OCI-LY1 (cell line): Measurements from ENCODE around the gene CLBA1.
"Not testable (repeated sequence)": the region's sequence is repeated elsewhere in the genome, so short reads cannot be mapped to it uniquely, and the experiment has no call there.

Experiments
- H2AFZ ChIP-seq: fragments of 200-600 bp; sonication (generic), shearing (Covaris generic); 2 replicates; pipeline ENCODE4 v1.6.0; 2014; ENCODE audit warnings: antibody characterized with exemption, mild to moderate bottlenecking, low read length
- H3F3A ChIP-seq: fragments of 200-600 bp; sonication (generic), shearing (Covaris generic); 2 replicates; pipeline ENCODE4 v1.6.0; 2014; ENCODE audit warnings: mild to moderate bottlenecking, antibody characterized with exemption, low read length, moderate library complexity; ENCODE audit not compliant: insufficient read depth
- H3K27ac ChIP-seq: fragments of 200-600 bp; sonication (generic); 2 replicates; pipeline ENCODE4 v1.5.1; 2014; ENCODE audit warnings: low read length, mixed run types, mild to moderate bottlenecking, low read depth; ENCODE audit not compliant: poor library complexity, severe bottlenecking
- H3K27me3 ChIP-seq: fragments of 200-600 bp; sonication (generic); 2 replicates; pipeline ENCODE4 v1.6.0; 2014; ENCODE audit warnings: antibody characterized with exemption, mild to moderate bottlenecking, low read length, moderate library complexity; ENCODE audit not compliant: insufficient read depth
- H3K36me3 ChIP-seq: fragments of 200-600 bp; sonication (generic); 2 replicates; pipeline ENCODE4 v1.6.1; 2014; ENCODE audit warnings: mild to moderate bottlenecking, antibody characterized with exemption, low read length, moderate library complexity, mixed read lengths; ENCODE audit not compliant: insufficient read depth
- H3K4me1 ChIP-seq: fragments of 200-600 bp; sonication (generic); 2 replicates; pipeline ENCODE4 v1.5.1; 2014; ENCODE audit warnings: mild to moderate bottlenecking, low read length, moderate library complexity; ENCODE audit not compliant: insufficient read depth, severe bottlenecking
- H3K4me2 ChIP-seq: fragments of 200-600 bp; sonication (generic), shearing (Covaris generic); 2 replicates; pipeline ENCODE4 v1.6.1; 2014; ENCODE audit warnings: low read length
- H3K4me3 ChIP-seq: fragments of 200-600 bp; sonication (generic); 2 replicates; pipeline ENCODE4 v1.5.1; 2014; ENCODE audit warnings: low read length, low read depth, mild to moderate bottlenecking, mixed read lengths; ENCODE audit not compliant: poor library complexity, severe bottlenecking
- H3K79me2 ChIP-seq: fragments of 200-600 bp; shearing (Covaris generic); 2 replicates; pipeline ENCODE4 v1.6.1; 2016; ENCODE audit warnings: mixed run types, low read length, mixed read lengths; ENCODE audit not compliant: insufficient read depth
- H3K9ac ChIP-seq: fragments of 200-600 bp; sonication (generic), shearing (Covaris generic); 2 replicates; pipeline ENCODE4 v1.6.1; 2014; ENCODE audit warnings: mild to moderate bottlenecking, low read length, mixed read lengths
- H3K9me2 ChIP-seq: fragments of 200-600 bp; sonication (generic), shearing (Covaris generic); 2 replicates; pipeline ENCODE4 v1.6.1; 2014; ENCODE audit warnings: low read depth, mild to moderate bottlenecking, low read length, mixed read lengths
- H3K9me3 ChIP-seq: fragments of 200-600 bp; shearing (Covaris generic); 2 replicates; pipeline ENCODE4 v1.6.1; 2014; ENCODE audit warnings: low read length, mixed read lengths
- H4K20me1 ChIP-seq: fragments of 200-600 bp; sonication (generic), shearing (Covaris generic); 2 replicates; pipeline ENCODE4 v1.6.0; 2016; ENCODE audit warnings: mild to moderate bottlenecking, low read length; ENCODE audit not compliant: insufficient read depth
- EZH2 ChIP-seq: fragments of 200-600 bp; sonication (generic), shearing (Covaris generic); IDR thresholded peaks from 2 replicates; pipeline ENCODE4 v1.8.0; 2017; ENCODE audit warnings: borderline replicate concordance, mixed run types, mild to moderate bottlenecking, antibody characterized with exemption, low read length, moderate library complexity, mixed read lengths
- TF ChIP-seq, protein P1 (sequence below): fragments of 200-600 bp; sonication (generic), shearing (Covaris generic); IDR thresholded peaks from 2 replicates; pipeline ENCODE4 v1.5.1; 2017; ENCODE audit warnings: mild to moderate bottlenecking, antibody characterized with exemption, low read length, moderate library complexity, mixed read lengths

Gene CLBA1

DNA sequence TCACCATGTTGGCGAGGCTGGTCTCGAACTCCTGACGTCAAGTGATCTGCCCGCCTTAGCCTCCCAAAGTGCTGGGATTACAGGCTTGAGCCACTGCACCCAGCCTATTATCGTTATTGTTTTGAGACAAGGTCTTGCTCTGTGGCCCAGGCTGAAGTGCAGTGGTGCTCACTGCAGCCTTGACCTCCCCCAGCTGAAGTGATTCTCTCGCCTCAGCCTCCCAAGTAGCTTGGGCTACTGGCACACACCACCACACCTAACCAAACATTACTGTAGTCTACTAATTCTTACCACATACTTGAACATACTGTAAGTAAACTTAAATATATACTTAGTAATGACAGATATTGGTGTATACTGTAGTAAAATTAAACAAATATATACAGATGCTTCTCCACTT, 39.8 kb downstream of the CLBA1 start:
- no peak overlapping the region for H3K27ac ChIP-seq
- H3K9me3 ChIP-seq, result no peaks in the 10 kb centered on the region
- H3K79me2 ChIP-seq, result peaks cover under 1% of the 10 kb centered on the region; the same call in 1 of the 2 replicates
- H3K4me2 ChIP-seq, result no peak overlapping the region
- H3K9ac ChIP-seq, result no peak overlapping the region
- H2AFZ ChIP-seq, result no peak overlapping the region
- H3K4me3 ChIP-seq, result no peak overlapping the region
- H3K27me3 ChIP-seq, result 0 out of 2 replicates have a peak, but pooled peaks cover 9% of the 10 kb centered on the region
- H3F3A ChIP-seq, result 0 out of 2 replicates have a peak, but pooled peaks cover 6% of the 10 kb centered on the region
- TF ChIP-seq, protein P1, sequence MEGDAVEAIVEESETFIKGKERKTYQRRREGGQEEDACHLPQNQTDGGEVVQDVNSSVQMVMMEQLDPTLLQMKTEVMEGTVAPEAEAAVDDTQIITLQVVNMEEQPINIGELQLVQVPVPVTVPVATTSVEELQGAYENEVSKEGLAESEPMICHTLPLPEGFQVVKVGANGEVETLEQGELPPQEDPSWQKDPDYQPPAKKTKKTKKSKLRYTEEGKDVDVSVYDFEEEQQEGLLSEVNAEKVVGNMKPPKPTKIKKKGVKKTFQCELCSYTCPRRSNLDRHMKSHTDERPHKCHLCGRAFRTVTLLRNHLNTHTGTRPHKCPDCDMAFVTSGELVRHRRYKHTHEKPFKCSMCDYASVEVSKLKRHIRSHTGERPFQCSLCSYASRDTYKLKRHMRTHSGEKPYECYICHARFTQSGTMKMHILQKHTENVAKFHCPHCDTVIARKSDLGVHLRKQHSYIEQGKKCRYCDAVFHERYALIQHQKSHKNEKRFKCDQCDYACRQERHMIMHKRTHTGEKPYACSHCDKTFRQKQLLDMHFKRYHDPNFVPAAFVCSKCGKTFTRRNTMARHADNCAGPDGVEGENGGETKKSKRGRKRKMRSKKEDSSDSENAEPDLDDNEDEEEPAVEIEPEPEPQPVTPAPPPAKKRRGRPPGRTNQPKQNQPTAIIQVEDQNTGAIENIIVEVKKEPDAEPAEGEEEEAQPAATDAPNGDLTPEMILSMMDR, result no peak
- no peak for TF ChIP-seq EZH2
- H4K20me1 ChIP-seq, result no peaks in the 10 kb centered on the region
- H3K4me1 ChIP-seq, result peaks cover 32% of the 10 kb centered on the region
- no peaks in the 10 kb centered on the region for H3K9me2 ChIP-seq
- no peaks in the 10 kb centered on the region; the same call in 1 of the 2 replicates for H3K36me3 ChIP-seq

DNA sequence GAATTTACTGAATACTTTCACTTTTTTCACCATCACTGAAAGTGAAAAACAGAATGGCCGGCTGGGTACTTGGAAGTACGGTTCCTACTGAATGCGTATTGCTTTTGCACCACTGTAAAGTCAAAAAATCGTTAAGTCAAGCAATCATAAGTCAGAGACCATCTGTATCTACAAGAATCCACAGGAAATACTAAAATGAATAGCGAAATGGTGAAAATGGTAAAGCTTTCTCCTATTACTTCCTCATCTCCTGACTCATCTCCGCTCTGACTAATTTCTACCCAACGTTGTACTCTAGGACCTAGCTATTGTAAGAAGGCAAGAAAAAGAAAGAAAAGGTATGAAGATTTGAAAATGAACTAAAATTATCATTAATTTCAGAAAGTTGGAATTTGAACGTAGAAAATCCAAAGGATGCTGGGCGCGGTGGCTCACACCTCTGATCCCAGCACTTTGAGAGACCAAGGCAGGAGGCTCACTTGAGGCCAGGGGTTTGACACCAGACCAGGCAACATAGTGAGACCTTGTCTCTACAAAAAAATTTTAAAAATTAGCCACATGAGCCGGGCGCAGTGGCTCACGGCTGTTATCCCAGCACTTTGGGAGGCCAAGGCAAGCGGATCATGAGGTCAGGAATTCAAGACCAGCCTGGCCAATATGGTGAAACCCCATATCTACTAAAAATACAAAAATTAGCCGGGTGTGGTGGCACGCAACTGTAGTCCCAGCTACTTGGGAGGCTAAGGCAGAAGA, 40.6 kb downstream of the CLBA1 start:
- Histone ChIP-seq H3K4me1 (peaks cover 36% of the 10 kb centered on the region), H3K27ac (no peak overlapping the region), H3K4me2 (no peak overlapping the region), H3K4me3 (no peak overlapping the region), H3K79me2 (no peaks in the 10 kb centered on the region), H2AFZ (no peak overlapping the region), H3K27me3 (0 out of 2 replicates have a peak, but pooled peaks cover 9% of the 10 kb centered on the region), H3K9me2 (no peaks in the 10 kb centered on the region), H3K9me3 (no peaks in the 10 kb centered on the region), H3K9ac (no peak overlapping the region), H3K36me3 (no peaks in the 10 kb centered on the region; the same call in 1 of the 2 replicates), H3F3A (0 out of 2 replicates have a peak, but pooled peaks cover 6% of the 10 kb centered on the region), H4K20me1 (no peaks in the 10 kb centered on the region)
- no peak for TF ChIP-seq EZH2
- TF ChIP-seq, protein P1, result no peak

DNA sequence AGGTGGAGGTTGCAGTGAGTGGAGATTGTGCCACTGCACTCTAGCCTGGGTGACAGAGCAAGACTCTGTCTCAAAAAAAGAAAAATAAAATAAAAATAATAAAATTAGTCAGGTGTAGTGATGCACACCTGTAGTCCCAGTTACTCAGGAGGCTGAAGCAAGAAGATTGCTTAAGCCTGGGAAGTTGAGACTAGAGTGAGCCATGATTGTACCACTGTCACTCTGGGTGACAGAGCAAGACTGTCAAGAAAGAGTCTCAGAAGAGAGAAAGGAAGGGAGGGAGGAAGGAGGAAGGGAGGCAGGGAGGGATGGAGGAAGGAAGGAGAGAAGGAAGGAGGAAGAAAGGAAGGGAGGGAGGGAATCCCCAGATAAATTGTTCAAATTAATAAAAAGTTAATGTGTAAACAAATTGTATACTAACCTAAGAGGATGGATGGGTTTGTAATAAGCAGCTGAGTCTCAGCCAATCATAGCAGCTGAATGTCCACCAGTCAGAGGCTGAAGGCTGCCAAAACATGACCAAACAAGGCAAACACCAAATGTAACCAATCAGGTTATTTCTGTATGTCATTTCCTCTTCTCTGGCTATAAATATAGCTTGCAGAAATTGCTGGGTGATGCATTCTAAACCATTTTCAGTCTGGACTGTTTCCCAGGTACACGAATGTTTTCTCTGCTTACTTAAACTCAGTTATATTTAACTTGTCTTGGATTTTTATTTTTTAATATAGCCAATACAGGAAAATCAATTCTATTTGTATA, 41.4 kb downstream of the CLBA1 start:
- Histone ChIP-seq H3K4me3 (no peak overlapping the region), H3K79me2 (no peaks in the 10 kb centered on the region), H3K36me3 (no peaks in the 10 kb centered on the region; the same call in 1 of the 2 replicates), H3K4me2 (no peak overlapping the region), H3K9ac (no peak overlapping the region), H3K9me2 (no peaks in the 10 kb centered on the region), H3F3A (0 out of 2 replicates have a peak, but pooled peaks cover 6% of the 10 kb centered on the region), H3K27ac (no peak overlapping the region), H2AFZ (no peak overlapping the region), H3K4me1 (peaks cover 30% of the 10 kb centered on the region), H4K20me1 (no peaks in the 10 kb centered on the region), H3K27me3 (peaks cover 9% of the 10 kb centered on the region; the same call in 1 of the 2 replicates), H3K9me3 (no peaks in the 10 kb centered on the region)
- TF ChIP-seq, protein P1, result no peak
- TF ChIP-seq EZH2, result no peak

DNA sequence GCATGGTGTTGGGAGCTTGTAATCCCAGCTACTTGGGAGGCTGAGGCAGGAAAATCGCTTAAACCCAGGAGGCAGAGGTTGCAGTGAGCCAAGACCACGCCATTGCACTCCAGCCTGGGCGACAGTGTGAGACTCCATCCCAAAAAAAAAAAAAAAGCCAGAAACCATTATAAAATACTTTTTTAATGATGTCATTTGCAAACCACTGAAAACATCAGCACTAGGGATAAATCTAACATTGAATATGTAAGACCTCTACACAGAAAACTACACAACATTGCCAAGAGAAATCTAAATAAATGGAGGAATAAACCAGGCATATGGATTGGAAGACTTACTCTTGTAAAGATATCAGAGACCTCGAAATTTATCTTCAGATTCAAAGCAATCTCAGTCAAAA, 42.1 kb downstream of the CLBA1 start:
- H3K9ac ChIP-seq, H3K27ac ChIP-seq, H3K4me2 ChIP-seq, H3K79me2 ChIP-seq, H3K9me3 ChIP-seq, H3K36me3 ChIP-seq, H3F3A ChIP-seq, H3K4me3 ChIP-seq, H4K20me1 ChIP-seq, H2AFZ ChIP-seq, H3K9me2 ChIP-seq: not testable (repeated sequence)
- H3K4me1 ChIP-seq, result peaks cover 23% of the 10 kb centered on the region
- peaks cover 11% of the 10 kb centered on the region for H3K27me3 ChIP-seq
